Measurements from ENCODE around the gene GDPD5.

Gene GDPD5

DNA sequence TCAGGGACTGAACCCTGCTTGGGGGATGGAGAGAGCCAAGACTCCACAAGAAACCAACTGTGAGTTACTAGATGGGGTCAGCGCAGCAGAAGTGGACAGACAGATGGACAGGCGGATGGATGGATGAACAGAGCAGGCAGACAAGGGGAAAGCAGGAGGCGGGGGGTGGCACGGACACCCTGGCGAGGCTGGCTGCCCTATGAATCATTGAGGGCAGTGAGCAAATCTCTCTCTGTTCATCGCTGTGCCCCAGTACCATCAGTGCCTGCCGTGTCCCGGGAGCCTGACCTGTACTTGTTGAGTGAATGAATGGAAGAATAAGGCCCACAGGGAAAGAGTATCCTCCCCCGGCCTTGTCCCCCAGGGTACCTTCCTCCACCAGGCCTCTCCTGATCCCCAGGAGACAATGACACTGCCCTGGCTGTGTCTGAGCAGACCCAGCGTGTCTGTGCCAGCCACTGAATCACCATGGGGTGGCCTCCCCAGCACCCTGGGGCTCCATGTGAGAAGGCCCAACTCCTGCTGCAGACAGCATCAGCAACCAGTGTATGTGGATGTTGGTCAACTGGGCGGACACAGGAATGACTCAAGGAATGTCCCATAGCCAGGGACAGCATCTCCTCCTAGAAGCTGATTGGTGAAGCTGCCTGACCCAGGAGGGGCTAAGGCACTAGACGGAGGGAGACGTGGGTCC lies 87.6 kb downstream of the GDPD5 start:
- H3K79me2 ChIP-seq (ENCODE audit: insufficient read depth, low read length), result no peaks in the 10 kb centered on the region
- TF ChIP-seq, protein P1, sequence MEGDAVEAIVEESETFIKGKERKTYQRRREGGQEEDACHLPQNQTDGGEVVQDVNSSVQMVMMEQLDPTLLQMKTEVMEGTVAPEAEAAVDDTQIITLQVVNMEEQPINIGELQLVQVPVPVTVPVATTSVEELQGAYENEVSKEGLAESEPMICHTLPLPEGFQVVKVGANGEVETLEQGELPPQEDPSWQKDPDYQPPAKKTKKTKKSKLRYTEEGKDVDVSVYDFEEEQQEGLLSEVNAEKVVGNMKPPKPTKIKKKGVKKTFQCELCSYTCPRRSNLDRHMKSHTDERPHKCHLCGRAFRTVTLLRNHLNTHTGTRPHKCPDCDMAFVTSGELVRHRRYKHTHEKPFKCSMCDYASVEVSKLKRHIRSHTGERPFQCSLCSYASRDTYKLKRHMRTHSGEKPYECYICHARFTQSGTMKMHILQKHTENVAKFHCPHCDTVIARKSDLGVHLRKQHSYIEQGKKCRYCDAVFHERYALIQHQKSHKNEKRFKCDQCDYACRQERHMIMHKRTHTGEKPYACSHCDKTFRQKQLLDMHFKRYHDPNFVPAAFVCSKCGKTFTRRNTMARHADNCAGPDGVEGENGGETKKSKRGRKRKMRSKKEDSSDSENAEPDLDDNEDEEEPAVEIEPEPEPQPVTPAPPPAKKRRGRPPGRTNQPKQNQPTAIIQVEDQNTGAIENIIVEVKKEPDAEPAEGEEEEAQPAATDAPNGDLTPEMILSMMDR (IDR thresholded peaks at IDR 0.05; ENCODE audit: low read length), result no peak
- TF ChIP-seq EZH2 (IDR thresholded peaks at IDR 0.05; ENCODE audit: borderline replicate concordance, low read length), result no peak
- peaks cover 4% of the 10 kb centered on the region; the same call in 1 of the 2 replicates for H3K27me3 ChIP-seq (ENCODE audit: insufficient read depth, low read length)
- H3K4me3 ChIP-seq (ENCODE audit: low read depth, low read length, poor library complexity, severe bottlenecking), result no peak overlapping the region
- no peak overlapping the region for H2AFZ ChIP-seq (ENCODE audit: low read length)
- no peaks in the 10 kb centered on the region for H3K9me2 ChIP-seq (ENCODE audit: low read depth, low read length)
- no peaks in the 10 kb centered on the region for H3K36me3 ChIP-seq (ENCODE audit: insufficient read depth, low read length)
- no peaks in the 10 kb centered on the region for H3K4me1 ChIP-seq (ENCODE audit: insufficient read depth, low read length, severe bottlenecking)
- no peaks in the 10 kb centered on the region for H3F3A ChIP-seq (ENCODE audit: insufficient read depth, low read length)
- H4K20me1 ChIP-seq (ENCODE audit: insufficient read depth, low read length), result no peaks in the 10 kb centered on the region
- no peak overlapping the region for H3K27ac ChIP-seq (ENCODE audit: low read depth, low read length, poor library complexity, severe bottlenecking)
- no peak overlapping the region for H3K9ac ChIP-seq (ENCODE audit: low read length)
- no peak overlapping the region for H3K4me2 ChIP-seq (ENCODE audit: low read length)
- no peaks in the 10 kb centered on the region for H3K9me3 ChIP-seq (ENCODE audit: low read length)

DNA sequence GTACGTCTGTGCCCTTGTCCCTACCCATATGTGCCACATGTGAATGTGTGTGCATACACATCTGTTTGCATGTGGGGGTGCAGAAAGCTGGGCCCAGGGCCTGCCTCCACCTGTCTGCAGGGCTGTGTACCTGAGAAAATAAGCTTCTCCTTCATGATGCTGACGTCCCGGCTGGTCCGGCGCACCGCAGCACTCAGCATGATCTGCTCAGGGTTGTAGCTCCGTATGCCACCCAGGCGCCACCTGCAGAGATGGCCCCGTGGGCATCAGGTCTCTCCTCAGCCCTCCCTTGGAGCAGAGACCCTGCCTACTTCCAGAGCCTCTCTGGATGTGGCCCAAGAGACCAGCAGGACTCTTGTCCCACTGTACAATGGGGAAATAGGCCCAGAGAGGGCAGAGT lies 88.9 kb downstream of the GDPD5 start:
- TF ChIP-seq EZH2 (IDR thresholded peaks at IDR 0.05; ENCODE audit: borderline replicate concordance, low read length), result no peak
- TF ChIP-seq, protein P1 (IDR thresholded peaks at IDR 0.05; ENCODE audit: low read length), result no peak
- H3K4me2 ChIP-seq (ENCODE audit: low read length), result no peak overlapping the region
- H2AFZ ChIP-seq (ENCODE audit: low read length), result no peak overlapping the region
- no peak overlapping the region for H3K9ac ChIP-seq (ENCODE audit: low read length)
- peaks cover 6% of the 10 kb centered on the region; the same call in 1 of the 2 replicates for H3K27me3 ChIP-seq (ENCODE audit: insufficient read depth, low read length)
- no peaks in the 10 kb centered on the region for H3K4me1 ChIP-seq (ENCODE audit: insufficient read depth, low read length, severe bottlenecking)
- no peaks in the 10 kb centered on the region for H3K36me3 ChIP-seq (ENCODE audit: insufficient read depth, low read length)
- H3F3A ChIP-seq (ENCODE audit: insufficient read depth, low read length), result no peaks in the 10 kb centered on the region
- no peak overlapping the region for H3K4me3 ChIP-seq (ENCODE audit: low read depth, low read length, poor library complexity, severe bottlenecking)
- H3K27ac ChIP-seq (ENCODE audit: low read depth, low read length, poor library complexity, severe bottlenecking), result no peak overlapping the region
- H3K9me2 ChIP-seq (ENCODE audit: low read depth, low read length), result no peaks in the 10 kb centered on the region
- no peaks in the 10 kb centered on the region for H3K9me3 ChIP-seq (ENCODE audit: low read length)
- no peaks in the 10 kb centered on the region for H4K20me1 ChIP-seq (ENCODE audit: insufficient read depth, low read length)
- no peaks in the 10 kb centered on the region for H3K79me2 ChIP-seq (ENCODE audit: insufficient read depth, low read length)

- Histone ChIP-seq H3K4me1 (ENCODE audit: insufficient read depth, low read length, severe bottlenecking) (no peaks in the 10 kb centered on the region), H3K79me2 (ENCODE audit: insufficient read depth, low read length) (no peaks in the 10 kb centered on the region), H3K27me3 (ENCODE audit: insufficient read depth, low read length) (peaks cover 6% of the 10 kb centered on the region; the same call in 1 of the 2 replicates), H4K20me1 (ENCODE audit: insufficient read depth, low read length) (no peaks in the 10 kb centered on the region), H2AFZ (ENCODE audit: low read length) (no peak overlapping the region), H3K9ac (ENCODE audit: low read length) (no peak overlapping the region), H3F3A (ENCODE audit: insufficient read depth, low read length) (no peaks in the 10 kb centered on the region), H3K4me3 (ENCODE audit: low read depth, low read length, poor library complexity, severe bottlenecking) (no peak overlapping the region), H3K4me2 (ENCODE audit: low read length) (no peak overlapping the region), H3K36me3 (ENCODE audit: insufficient read depth, low read length) (no peaks in the 10 kb centered on the region), H3K9me2 (ENCODE audit: low read depth, low read length) (no peaks in the 10 kb centered on the region), H3K9me3 (ENCODE audit: low read length) (no peaks in the 10 kb centered on the region), H3K27ac (ENCODE audit: low read depth, low read length, poor library complexity, severe bottlenecking) (no peak overlapping the region)
- TF ChIP-seq EZH2 (IDR thresholded peaks at IDR 0.05; ENCODE audit: borderline replicate concordance, low read length), result no peak
- TF ChIP-seq, protein P1 (IDR thresholded peaks at IDR 0.05; ENCODE audit: low read length), result no peak
Observed at GRCh38 chr11:75435571-75435925, 90.2 kb downstream of the GDPD5 start.
